Glutamatergic neuron (in vitro differentiated cells): ENCODE results near the gene ZNF668. TPM values are rescaled to one million over a fixed set of nuclear protein-coding genes. Genes with fewer than 3 reads are reported as not detected.

Experiments
- DNase-seq: peaks from one replicate; pipeline ENCODE4 v3.0.0; 2022
- H3K27ac Mint-ChIP-seq: one replicate; pipeline ENCODE4 v1.8.0; 2020; ENCODE audit warnings: mild to moderate bottlenecking, mixed read lengths, inconsistent platforms; ENCODE audit not compliant: unreplicated experiment
- H3K27me3 Mint-ChIP-seq: one replicate; pipeline ENCODE4 v1.8.0; 2020; ENCODE audit warnings: mild to moderate bottlenecking, moderate library complexity, mixed read lengths, inconsistent platforms; ENCODE audit not compliant: unreplicated experiment
- H3K36me3 Mint-ChIP-seq: one replicate; pipeline ENCODE4 v1.8.0; 2020; ENCODE audit warnings: mild to moderate bottlenecking, mixed read lengths, inconsistent platforms; ENCODE audit not compliant: unreplicated experiment
- H3K4me1 Mint-ChIP-seq: one replicate; pipeline ENCODE4 v1.8.0; 2020; ENCODE audit warnings: mild to moderate bottlenecking, low read depth, mixed read lengths, inconsistent platforms; ENCODE audit not compliant: unreplicated experiment
- H3K4me3 Mint-ChIP-seq: one replicate; pipeline ENCODE4 v1.8.0; 2020; ENCODE audit warnings: mild to moderate bottlenecking, mixed read lengths, inconsistent platforms; ENCODE audit not compliant: unreplicated experiment
- H3K9me3 Mint-ChIP-seq: one replicate; pipeline ENCODE4 v1.8.0; 2020; ENCODE audit warnings: mild to moderate bottlenecking, moderate library complexity, mixed read lengths, inconsistent platforms; ENCODE audit not compliant: unreplicated experiment
- CTCF ChIP-seq: fragments of 200-600 bp; sonication (generic); IDR thresholded peaks from one replicate; pipeline ENCODE4 v1.5.0; 2021; ENCODE audit not compliant: partially characterized antibody, unreplicated experiment
- total RNA-seq: library from RNA; stranded (reverse); fragmentation: NEBNext Ultra II Directional; extraction: Animal tissue kit (Norgen Biotek cat#: 25700); gene quantifications from one replicate; pipeline ENCODE4 v1.2.1, GENCODE V29; 2021; ENCODE audit not compliant: unreplicated experiment

Gene ZNF668
- total RNA-seq, 1 donor from 2014 or later = 15.5 TPM

GRCh38 chr16:31063843-31064611 lies 10.0 kb downstream of the ZNF668 start:
- H3K27ac Mint-ChIP-seq = peak overlapping the region; percentile 76
- H3K4me1 Mint-ChIP-seq = peaks cover 14% of the 10 kb centered on the region
- no peaks in the 10 kb centered on the region for H3K36me3 Mint-ChIP-seq
- peaks cover 11% of the 10 kb centered on the region for H3K27me3 Mint-ChIP-seq
- H3K9me3 Mint-ChIP-seq = peaks cover 13% of the 10 kb centered on the region
- peak overlapping the region; percentile 71 for H3K4me3 Mint-ChIP-seq
- no peak for TF ChIP-seq CTCF
- DNase-seq = no peak

- peaks cover 12% of the 10 kb centered on the region for H3K9me3 Mint-ChIP-seq
- peak overlapping the region; percentile 43 for H3K27ac Mint-ChIP-seq
- no peak for DNase-seq
- TF ChIP-seq CTCF = no peak
- H3K4me1 Mint-ChIP-seq = peaks cover 14% of the 10 kb centered on the region
- H3K36me3 Mint-ChIP-seq = no peaks in the 10 kb centered on the region
- no peak overlapping the region for H3K4me3 Mint-ChIP-seq
- peaks cover 11% of the 10 kb centered on the region for H3K27me3 Mint-ChIP-seq
These were observed 10.6 kb downstream of the ZNF668 start for GRCh38 chr16:31063495-31063842.

- no peak for TF ChIP-seq CTCF
- Mint-ChIP-seq H3K27ac (no peak overlapping the region), H3K4me1 (peaks cover 14% of the 10 kb centered on the region), H3K9me3 (peaks cover 14% of the 10 kb centered on the region), H3K27me3 (peaks cover 9% of the 10 kb centered on the region), H3K36me3 (no peaks in the 10 kb centered on the region), H3K4me3 (no peak overlapping the region)
- no peak for DNase-seq
These were observed 12.1 kb downstream of the ZNF668 start for GRCh38 chr16:31061813-31062440.

GRCh38 chr16:31061126-31061812 lies 12.8 kb downstream of the ZNF668 start:
- Mint-ChIP-seq H3K27ac (no peak overlapping the region), H3K27me3 (peaks cover 11% of the 10 kb centered on the region), H3K9me3 (peaks cover 14% of the 10 kb centered on the region), H3K4me3 (no peak overlapping the region), H3K36me3 (no peaks in the 10 kb centered on the region), H3K4me1 (peaks cover 14% of the 10 kb centered on the region)
- TF ChIP-seq CTCF = no peak
- DNase-seq = no peak
